ENCODE data around the gene KIF23.

Gene KIF23

GRCh38 chr15:69497667-69498066 lies 83.5 kb downstream of the KIF23 start:
- no peak for DNase-seq

Data from CD4-positive, alpha-beta T cell treated with Interleukin-12 subunit alpha and Interleukin-12 subunit beta, for 1 hour (primary cell).